T-helper 1 cell treated with Interleukin-12 subunit alpha and Interleukin-12 subunit beta and Interleukin-4 antibody, amounts not matched to agents 30 ng/mL and 1 ng/mL, for 36 hours (primary cell): ENCODE measurements around the gene CHAF1B. TPM values are rescaled to one million over a fixed set of nuclear protein-coding genes. Genes with fewer than 3 reads are reported as not detected.

ENCODE experiments used
- intact Hi-C: fragments of 100-400 bp; cut with micrococcal nuclease; formaldehyde crosslinking; loops from one replicate; pipeline ENCODE4 v1.15.1; 2024
- total RNA-seq: library from RNA; stranded (reverse); gene quantifications from 2 replicates; pipeline ENCODE4 v1.2.3, GENCODE V29; 2022

CHAF1B gene
- total RNA-seq, 1 donor from 2014 or later: 18.6 TPM

GRCh38 chr21:36425286-36425685 is 40.1 kb downstream of the CHAF1B start:
- intact Hi-C loops: no loop called here

- intact Hi-C loops: no loop called here
Measured at GRCh38 chr21:36427502-36427901, 42.3 kb downstream of the CHAF1B start.

GRCh38 chr21:36428761-36429432 is 43.7 kb downstream of the CHAF1B start:
- intact Hi-C loops: no loop called here

GRCh38 chr21:36429947-36430546 is 44.9 kb downstream of the CHAF1B start:
- intact Hi-C loops: no loop called here

- intact Hi-C loops: no loop called here
Measured at GRCh38 chr21:36430841-36431240, 45.6 kb downstream of the CHAF1B start.

GRCh38 chr21:36431252-36431651 is 46.1 kb downstream of the CHAF1B start:
- intact Hi-C loops: no loop called here

- intact Hi-C loops: no loop called here
Measured at GRCh38 chr21:36433059-36433709, 48.0 kb downstream of the CHAF1B start.

GRCh38 chr21:36434144-36434543 is 49.0 kb downstream of the CHAF1B start:
- intact Hi-C loops: no loop called here

GRCh38 chr21:36436829-36437744 is 51.9 kb downstream of the CHAF1B start:
- intact Hi-C loops: no loop called here

- intact Hi-C loops: no loop called here
Measured at GRCh38 chr21:36437745-36438128, 52.5 kb downstream of the CHAF1B start.

GRCh38 chr21:36441715-36442114 is 56.5 kb downstream of the CHAF1B start:
- intact Hi-C loops: no loop called here

- intact Hi-C loops: no loop called here
Measured at GRCh38 chr21:36446301-36446700, 61.1 kb downstream of the CHAF1B start.

GRCh38 chr21:36450511-36450910 is 65.3 kb downstream of the CHAF1B start:
- intact Hi-C loops: no loop called here

- intact Hi-C loops: no loop called here
Measured at GRCh38 chr21:36451506-36451905, 66.3 kb downstream of the CHAF1B start.

GRCh38 chr21:36452281-36452825 is 67.2 kb downstream of the CHAF1B start:
- intact Hi-C loops: no loop called here

GRCh38 chr21:36454093-36454531 is 68.9 kb downstream of the CHAF1B start:
- intact Hi-C loops: no loop called here

- intact Hi-C loops: no loop called here
Measured at GRCh38 chr21:36454706-36455105, 69.5 kb downstream of the CHAF1B start.

GRCh38 chr21:36456729-36457414 is 71.7 kb downstream of the CHAF1B start:
- intact Hi-C loops: no loop called here

- intact Hi-C loops: no loop called here
Measured at GRCh38 chr21:36459098-36459497, 73.9 kb downstream of the CHAF1B start.

- intact Hi-C loops: no loop called here
Measured at GRCh38 chr21:36460866-36461265, 75.7 kb downstream of the CHAF1B start.
